ENCODE measurements around the gene DAZAP2.
A peak's percentile ranks its signal among the peaks of the same experiment; 100 is the strongest.

DAZAP2 gene, protein sequence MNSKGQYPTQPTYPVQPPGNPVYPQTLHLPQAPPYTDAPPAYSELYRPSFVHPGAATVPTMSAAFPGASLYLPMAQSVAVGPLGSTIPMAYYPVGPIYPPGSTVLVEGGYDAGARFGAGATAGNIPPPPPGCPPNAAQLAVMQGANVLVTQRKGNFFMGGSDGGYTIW

GRCh38 chr12:51238510-51239334 is at the start of gene DAZAP2:
Gene DAZAP2 (plus strand): TSS chr12:51238826. CDS start chr12:51238908, 82 bp downstream.
- DNase-seq, result peak; percentile 95

DNA sequence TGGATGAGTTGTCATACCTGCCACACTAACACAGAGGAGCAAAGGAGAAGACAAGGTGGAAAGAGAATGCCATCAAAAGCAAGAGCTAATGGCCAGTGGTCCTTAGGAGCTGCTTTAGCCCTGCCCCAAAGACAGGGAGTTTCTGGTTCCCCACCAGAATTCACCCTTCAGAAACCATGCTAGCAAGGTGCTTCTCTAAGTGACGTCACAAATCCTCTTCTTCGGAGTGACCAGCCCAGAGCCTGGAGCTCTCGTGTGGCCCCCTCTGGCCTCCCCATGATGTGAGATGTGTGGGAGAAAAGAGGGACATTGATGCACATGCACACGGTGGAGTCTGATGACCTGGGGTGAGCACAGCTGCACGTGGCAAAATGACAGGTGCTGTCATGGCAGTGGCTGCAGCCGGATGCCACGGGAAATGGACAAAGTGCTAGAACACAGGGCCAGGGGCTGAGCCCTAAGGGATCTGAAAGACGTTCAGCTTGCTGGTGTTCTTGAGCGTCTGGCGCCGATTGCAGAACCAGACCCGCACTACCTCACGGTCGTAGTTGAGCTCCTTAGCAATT is 48.8 kb upstream of the DAZAP2 start:
- DNase-seq, result no peak

GRCh38 chr12:51190820-51191219 is 47.8 kb upstream of the DAZAP2 start:
- DNase-seq, result no peak

DNA sequence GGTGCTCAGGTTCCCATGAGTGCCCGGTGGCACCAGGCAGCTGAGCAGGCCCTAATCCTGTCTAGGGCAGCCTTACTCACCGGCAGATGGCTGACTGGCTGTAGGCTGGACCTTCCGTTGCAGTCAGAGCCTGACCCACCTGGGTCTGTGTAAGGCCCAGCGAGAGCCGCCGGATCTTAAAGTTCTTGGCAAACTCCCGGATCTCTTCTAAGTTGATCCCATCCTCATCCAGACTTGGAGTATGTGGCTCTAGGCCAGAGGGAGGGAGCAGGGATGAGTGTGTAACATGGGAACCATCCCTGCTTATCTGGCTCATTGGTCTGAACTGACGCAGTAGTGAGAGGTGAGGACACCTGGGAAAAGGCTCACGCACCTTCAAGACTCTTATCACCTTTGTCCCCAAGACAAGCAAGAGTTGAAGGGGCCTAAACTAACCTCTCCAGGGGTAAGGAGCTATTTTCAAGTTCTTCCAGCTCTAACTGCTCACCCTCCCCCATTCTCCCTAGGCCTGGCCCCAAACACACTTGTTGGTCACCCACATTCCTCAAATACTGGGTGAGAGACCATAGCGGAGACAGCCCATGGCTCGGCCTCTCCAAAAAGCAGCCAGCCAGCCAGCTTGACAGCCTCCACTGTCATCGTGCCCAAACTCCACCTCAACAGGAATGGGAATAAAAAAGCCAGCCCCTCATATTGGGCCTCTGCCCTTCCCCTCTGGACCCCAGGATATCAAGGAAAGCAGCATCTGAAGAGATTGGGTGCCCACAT is 46.9 kb upstream of the DAZAP2 start:
- DNase-seq, result no peak

- DNase-seq, result no peak
Measured at GRCh38 chr12:51192284-51192671, 46.3 kb upstream of the DAZAP2 start.

- DNase-seq, result no peak
Measured at GRCh38 chr12:51195841-51196240, 42.8 kb upstream of the DAZAP2 start.

DNA sequence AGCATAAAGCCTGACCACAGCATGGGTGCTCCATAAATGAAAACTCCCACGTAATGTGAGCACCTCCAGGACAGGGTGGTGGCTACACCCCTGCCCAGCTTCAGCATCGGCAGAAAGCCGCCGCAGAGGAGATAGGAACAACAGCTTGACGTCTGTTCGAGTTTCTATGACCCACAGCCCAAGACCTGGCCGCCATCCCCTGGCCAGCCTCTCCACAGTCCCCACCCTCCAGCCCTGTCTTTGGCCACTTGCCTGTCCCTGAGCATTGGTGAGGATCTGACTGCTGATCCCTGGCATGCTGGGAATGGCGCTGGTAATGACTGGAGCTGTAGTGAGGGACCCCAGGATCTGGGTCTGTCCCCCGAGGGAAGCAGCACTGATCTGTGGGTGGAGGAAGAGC is 42.1 kb upstream of the DAZAP2 start:
- no peak for DNase-seq

DNA sequence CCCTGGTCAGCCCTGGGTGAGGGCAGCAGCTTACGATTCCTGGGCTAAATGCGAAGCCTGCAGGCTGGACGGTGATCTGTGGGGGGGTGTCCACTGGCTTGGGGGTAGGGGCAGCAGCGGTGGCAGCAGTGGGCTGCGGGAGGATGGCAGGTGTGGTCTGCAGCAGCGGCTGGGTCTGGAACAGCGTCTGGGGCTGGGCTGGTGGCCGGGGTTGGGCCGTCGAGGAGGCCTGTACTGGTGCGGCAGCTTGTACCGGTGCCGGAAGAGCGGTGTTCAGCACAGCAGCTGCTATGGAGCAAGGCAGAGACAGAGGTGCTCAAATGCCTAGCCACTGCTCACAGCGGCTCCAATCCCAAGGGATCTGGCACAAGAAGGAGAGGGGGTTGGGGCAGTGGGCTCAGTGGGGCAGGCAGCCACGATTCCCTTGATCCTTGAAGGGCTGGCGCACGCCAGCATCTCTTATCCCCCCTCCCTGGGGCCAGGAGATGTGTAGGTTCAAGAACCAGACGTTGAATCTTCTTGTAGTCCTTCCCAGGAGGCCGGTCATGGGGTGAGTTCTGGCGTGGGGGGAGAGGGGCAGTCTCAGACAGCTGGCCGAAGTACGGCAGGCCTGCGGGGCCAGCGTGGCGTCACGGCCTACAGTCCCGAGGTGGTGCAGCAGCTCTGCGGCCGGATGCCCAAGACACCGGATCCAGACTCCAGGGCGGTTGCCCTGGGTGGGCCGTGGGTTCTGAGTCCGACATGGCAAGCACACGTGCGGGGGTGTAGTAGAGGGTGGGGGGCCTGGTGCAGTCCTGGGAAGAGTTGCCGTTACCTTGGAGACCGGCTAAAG is 40.7 kb upstream of the DAZAP2 start:
- no peak for DNase-seq

DNA sequence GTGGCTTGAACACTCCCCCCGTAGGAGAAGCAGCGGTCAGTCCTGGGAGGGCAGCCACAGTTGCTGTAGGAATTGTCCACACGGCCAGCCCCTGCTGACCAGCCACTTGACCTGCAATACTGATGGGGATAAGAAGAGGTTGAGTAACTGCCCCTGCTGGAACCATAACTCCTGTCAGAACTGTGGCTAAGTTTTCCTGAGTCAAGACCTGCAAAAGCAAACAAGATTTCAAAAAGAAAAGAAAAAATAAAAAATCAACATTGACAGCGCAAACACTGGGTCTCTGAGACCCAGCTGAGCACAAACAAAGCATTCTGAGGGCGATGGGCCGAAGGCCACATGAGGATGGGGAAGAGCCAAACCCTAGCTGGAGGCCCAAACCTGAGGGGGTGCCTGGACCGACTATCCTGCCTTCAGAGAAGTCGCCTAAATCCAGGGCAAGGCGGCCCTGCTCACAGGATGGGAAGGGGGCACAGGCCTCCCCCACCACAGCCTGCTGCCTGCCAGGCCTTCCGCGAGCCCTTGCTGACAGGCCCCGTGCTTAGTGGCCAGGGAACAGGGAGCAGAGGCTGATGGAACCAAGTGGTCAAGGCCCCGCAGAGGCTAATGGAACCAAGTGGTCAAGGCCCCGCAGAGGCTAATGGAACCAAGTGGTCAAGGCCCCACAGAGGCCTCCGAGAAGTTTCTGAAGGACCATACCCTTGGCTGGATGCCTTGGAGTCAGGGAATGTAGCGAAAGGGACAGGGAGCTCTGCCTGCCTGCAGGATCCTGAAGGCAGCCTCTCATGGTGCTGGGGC is 39.9 kb upstream of the DAZAP2 start:
- DNase-seq, result no peak

DNA sequence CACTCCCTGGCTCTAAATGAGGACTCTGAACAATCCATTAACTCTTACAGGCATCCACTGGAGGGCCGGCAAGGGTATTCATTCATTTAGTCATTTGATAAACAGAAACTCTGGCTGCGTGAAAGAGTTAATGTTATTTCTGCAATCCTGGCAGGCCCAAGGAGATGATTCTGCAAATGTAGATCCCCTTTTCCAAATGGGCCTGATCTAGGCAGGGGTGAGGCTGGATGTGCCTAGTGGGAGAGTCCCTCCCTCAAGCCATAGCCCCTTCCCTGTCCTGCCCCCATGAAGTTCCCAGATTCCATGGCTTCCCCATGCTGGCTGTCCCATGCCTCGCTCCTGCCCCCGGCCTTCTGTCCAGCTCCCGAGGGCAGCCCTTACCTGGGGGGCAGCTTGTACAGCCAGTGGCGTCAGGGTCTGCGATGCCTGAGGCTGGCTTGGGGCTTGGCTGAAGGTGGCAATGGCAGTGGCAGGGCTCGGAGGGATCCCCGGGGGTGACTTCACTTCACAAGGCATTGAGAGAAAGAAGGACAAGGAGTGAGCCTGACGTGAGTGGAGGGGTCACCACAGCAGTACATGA is 39.2 kb upstream of the DAZAP2 start:
- DNase-seq, result no peak

- DNase-seq, result no peak
Measured at GRCh38 chr12:51200156-51200555, 38.5 kb upstream of the DAZAP2 start.

DNA sequence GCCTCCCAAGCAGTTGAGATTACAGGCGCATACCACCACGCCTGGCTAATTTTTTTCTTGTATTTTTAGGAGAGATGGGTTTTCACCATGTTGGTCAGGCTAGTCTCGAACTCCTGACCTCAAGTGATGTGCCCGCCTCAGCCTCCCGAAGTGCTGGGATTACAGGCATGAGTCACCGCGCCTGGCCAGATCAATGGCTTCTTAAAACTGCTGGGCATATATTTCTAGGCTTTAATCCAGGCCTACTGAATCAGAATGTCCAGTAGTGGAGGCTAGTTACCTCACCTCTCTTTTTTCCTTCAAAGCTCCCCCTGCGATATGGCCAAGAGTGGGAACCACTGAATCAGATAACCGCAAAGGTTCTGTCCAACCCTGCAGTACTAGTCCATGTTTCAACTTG is 37.8 kb upstream of the DAZAP2 start:
- no peak for DNase-seq

DNA sequence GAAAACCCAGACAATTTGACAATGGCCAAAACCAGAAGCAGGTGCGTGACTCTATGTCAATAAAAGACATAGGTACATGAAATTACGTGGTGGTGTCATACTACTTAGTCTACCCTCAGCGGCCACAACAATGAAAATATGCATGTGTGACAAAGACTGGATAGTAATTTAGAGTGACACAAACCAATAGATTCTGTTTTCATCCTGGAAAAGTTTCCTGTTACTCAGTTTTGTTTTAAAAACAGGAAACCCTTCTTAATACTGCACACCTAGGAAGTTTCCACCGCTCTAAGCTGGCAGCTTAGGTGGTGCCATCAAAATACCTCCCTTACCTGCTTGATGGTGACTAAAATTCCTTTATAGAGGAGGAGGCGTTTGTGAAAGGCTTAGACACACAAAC is 35.9 kb upstream of the DAZAP2 start:
- DNase-seq, result no peak

DNA sequence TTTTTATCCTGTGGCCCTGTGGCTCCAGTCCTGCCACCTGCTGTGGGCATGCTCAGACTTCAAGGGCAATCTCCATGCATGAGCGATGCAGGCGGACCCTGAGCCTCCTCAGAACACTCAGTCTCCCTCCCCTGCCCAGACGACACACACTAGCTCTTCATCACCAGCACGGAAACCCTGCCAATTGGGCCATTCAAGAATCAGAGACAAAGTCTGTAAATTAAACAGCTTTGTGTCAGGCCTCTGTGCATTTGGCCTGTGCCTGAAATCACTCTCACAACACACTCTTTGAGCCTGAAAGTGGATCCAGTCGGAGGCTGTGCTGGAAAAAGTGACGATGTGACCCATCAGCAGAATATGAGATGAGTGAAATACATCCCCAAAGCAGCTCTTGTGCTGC is 33.3 kb upstream of the DAZAP2 start:
- no peak for DNase-seq

- DNase-seq, result no peak
Measured at GRCh38 chr12:51208016-51208660, 30.5 kb upstream of the DAZAP2 start.

GRCh38 chr12:51209259-51209658 is 29.4 kb upstream of the DAZAP2 start:
- DNase-seq, result no peak

DNA sequence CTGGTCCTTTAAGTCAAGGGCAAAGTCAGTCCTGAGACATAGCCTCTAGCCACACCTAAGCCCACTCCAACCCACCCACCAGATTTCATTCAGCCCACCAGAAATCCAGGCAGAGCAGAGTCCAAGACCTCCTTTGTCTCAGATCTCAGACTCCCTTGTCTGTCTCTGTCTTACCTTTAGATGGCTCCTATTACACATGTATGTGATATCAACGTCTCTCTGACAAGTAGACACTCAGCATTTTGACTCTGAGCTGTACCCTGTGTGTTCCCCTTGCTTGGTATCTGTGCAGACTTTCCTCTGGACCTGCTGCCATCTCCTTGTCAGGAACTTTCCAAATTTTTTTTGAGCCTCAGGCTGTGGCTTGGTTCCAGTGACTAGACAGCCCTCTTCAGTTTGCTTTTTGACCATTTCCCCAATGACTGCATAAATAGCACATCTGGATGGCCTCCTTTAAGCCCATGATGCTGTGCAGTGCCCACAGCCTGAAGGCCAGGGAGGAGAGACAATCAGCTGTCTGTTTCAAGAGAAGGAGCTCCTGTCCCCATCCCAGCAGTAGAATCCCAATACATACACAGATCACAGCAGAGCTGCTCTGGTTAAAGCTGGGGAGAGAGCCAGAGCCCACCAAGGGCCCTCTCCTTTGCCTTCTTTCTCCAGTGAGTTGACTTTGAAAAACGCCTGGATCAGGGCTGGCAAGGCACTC is 27.8 kb upstream of the DAZAP2 start:
- no peak for DNase-seq

GRCh38 chr12:51214895-51215294 is 23.7 kb upstream of the DAZAP2 start:
- no peak for DNase-seq

DNA sequence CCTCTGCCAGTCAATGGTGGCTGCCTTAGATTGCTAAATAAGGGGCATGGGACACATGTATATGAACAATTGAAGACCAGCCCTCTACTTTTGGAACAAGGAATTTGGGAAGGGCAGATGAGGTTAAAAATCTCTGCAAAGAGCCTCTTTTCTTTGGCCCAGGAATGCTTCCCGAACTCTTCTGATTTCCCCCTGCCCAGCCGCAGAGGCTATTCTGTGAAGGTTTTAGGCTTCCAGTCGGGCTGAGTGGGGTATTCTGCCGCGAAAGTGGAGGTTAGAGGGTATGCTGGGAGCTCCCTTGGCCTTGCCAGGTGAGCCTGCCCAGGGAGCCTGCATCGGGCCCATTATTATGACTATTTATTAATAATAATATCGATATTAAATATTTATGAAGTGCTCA is 22.0 kb upstream of the DAZAP2 start:
- no peak for DNase-seq
